CD4-positive, alpha-beta T cell treated with Interleukin-15 for 4 hours (primary cell): Measurements from ENCODE around the gene MOSPD3.
"Not testable (repeated sequence)": the region's sequence is repeated elsewhere in the genome, so short reads cannot be mapped to it uniquely, and the experiment has no call there.

Source experiments
- DNase-seq: peaks from one replicate; pipeline ENCODE4 v3.0.0-alpha.2; 2020; ENCODE audit warnings: low spot score

MOSPD3 gene

GRCh38 chr7:100611983-100612729 lies at the start of gene MOSPD3:
Gene MOSPD3, plus strand, starts transcription at chr7:100612540. Its CDS starts 252 bp downstream, at chr7:100612792.
- peak; percentile 97 for DNase-seq

- no peak for DNase-seq
Observed at GRCh38 chr7:100563100-100563564, 49.2 kb upstream of the MOSPD3 start.

GRCh38 chr7:100563809-100564400 lies 48.4 kb upstream of the MOSPD3 start:
- DNase-seq, result peak; percentile 87

GRCh38 chr7:100564405-100564804 lies 47.9 kb upstream of the MOSPD3 start:
- DNase-seq, result not testable (repeated sequence)

GRCh38 chr7:100565133-100565571 lies 47.2 kb upstream of the MOSPD3 start:
- no peak for DNase-seq

- no peak for DNase-seq
Observed at GRCh38 chr7:100566018-100566531, 46.3 kb upstream of the MOSPD3 start.

- no peak for DNase-seq
Observed at GRCh38 chr7:100567031-100567730, 45.2 kb upstream of the MOSPD3 start.

GRCh38 chr7:100567751-100568175 lies 44.6 kb upstream of the MOSPD3 start:
- no peak for DNase-seq

- no peak for DNase-seq
Observed at GRCh38 chr7:100568176-100568895, 44.0 kb upstream of the MOSPD3 start.

- DNase-seq, result peak; percentile 47
Observed at GRCh38 chr7:100568896-100569844, 43.2 kb upstream of the MOSPD3 start.

- no peak for DNase-seq
Observed at GRCh38 chr7:100570954-100571828, 41.1 kb upstream of the MOSPD3 start.

GRCh38 chr7:100571829-100572116 lies 40.6 kb upstream of the MOSPD3 start:
- DNase-seq, result no peak

- no peak for DNase-seq
Observed at GRCh38 chr7:100572281-100572948, 39.9 kb upstream of the MOSPD3 start.

- DNase-seq, result no peak
Observed at GRCh38 chr7:100572949-100573675, 39.2 kb upstream of the MOSPD3 start.

GRCh38 chr7:100573691-100574361 lies 38.5 kb upstream of the MOSPD3 start, which contains the start of gene SAP25:
Gene SAP25, minus strand, starts transcription at chr7:100573900. Its CDS starts 158 bp downstream, at chr7:100573742.
- DNase-seq, result no peak

GRCh38 chr7:100574362-100575205 lies 37.8 kb upstream of the MOSPD3 start:
- DNase-seq, result no peak

- no peak for DNase-seq
Observed at GRCh38 chr7:100575206-100575631, 37.1 kb upstream of the MOSPD3 start.
